HEK293 (cell line): Measurements from ENCODE around the gene DDX51.
"Not testable (repeated sequence)": the region's sequence is repeated elsewhere in the genome, so short reads cannot be mapped to it uniquely, and the experiment has no call there.

Source experiments
- CTCF ChIA-PET: fragments of 350-600 bp; formaldehyde crosslinking; extraction: SDS; loops from one replicate; lab custom pipeline; 2021; ENCODE audit warnings: antibody characterized with exemption; lab: Yijun Ruan, JAX
- POLR2A ChIA-PET: fragments of 300-600 bp; formaldehyde crosslinking; extraction: SDS; loops from one replicate; lab custom pipeline; 2020; ENCODE audit warnings: antibody characterized with exemption, inconsistent platforms; lab: Yijun Ruan, JAX
- H3K27ac ChIP-seq: fragments of 200-500 bp; sonication (Bioruptor generic); 2 replicates; pipeline ENCODE4 v1.5.1; 2014; ENCODE audit warnings: low read depth, low read length, control low read depth, inconsistent platforms; ENCODE audit errors: extremely low read depth
- H3K36me3 ChIP-seq, 2 experiments: fragments of 200-500 bp in 1 of 2; sonication (Bioruptor generic) in 1 of 2; 1 replicate in 1 of 2; 2 replicates in 1 of 2; pipeline ENCODE4 v1.5.1; 2014 to 2017; ENCODE audit warnings: inconsistent platforms in 2 of 2, low read length in 2 of 2; ENCODE audit not compliant: control insufficient read depth in 2 of 2, insufficient read depth in 1 of 2
- H3K4me1 ChIP-seq: fragments of 200-500 bp; sonication (Bioruptor generic); 2 replicates; pipeline ENCODE4 v1.5.1; 2014; ENCODE audit warnings: mild to moderate bottlenecking, low read length, inconsistent platforms; ENCODE audit not compliant: control insufficient read depth, insufficient read depth
- H3K4me3 ChIP-seq: 2 replicates; pipeline ENCODE4 v1.5.1; 2011; ENCODE audit warnings: low read depth, mild to moderate bottlenecking, control low read depth, low read length, moderate library complexity
- H3K9me3 ChIP-seq: fragments of 200-500 bp; sonication (Bioruptor generic); 2 replicates; pipeline ENCODE4 v1.5.1; 2014; ENCODE audit warnings: low read depth, low read length, inconsistent platforms; ENCODE audit not compliant: control insufficient read depth, insufficient read depth
- HOXC10 ChIP-seq: sonication (generic); formaldehyde crosslinking; IDR thresholded peaks from 2 replicates; pipeline ENCODE4 v1.8.1; 2023; ENCODE audit warnings: mild to moderate bottlenecking, missing genetic modification reagents
- PRDM4 ChIP-seq: fragments of 450-650 bp; formaldehyde crosslinking; IDR thresholded peaks from 2 replicates; pipeline ENCODE4 v1.5.1; 2017; ENCODE audit warnings: missing biosample characterization, missing genetic modification characterization
- PRDM6 ChIP-seq: fragments of 450-650 bp; formaldehyde crosslinking; IDR thresholded peaks from 2 replicates; pipeline ENCODE4 v1.5.1; 2017; ENCODE audit warnings: missing biosample characterization, missing genetic modification characterization
- SALL2 ChIP-seq: fragments of 450-650 bp; formaldehyde crosslinking; IDR thresholded peaks from 2 replicates; pipeline ENCODE4 v1.5.0; 2017; ENCODE audit warnings: missing biosample characterization, mild to moderate bottlenecking, missing genetic modification characterization, borderline replicate concordance
- ZBTB44 ChIP-seq: fragments of 450-650 bp; IDR thresholded peaks from 2 replicates; pipeline ENCODE4 v1.5.1; 2018; ENCODE audit warnings: missing biosample characterization, mild to moderate bottlenecking, missing genetic modification characterization
- ZBTB48 ChIP-seq: fragments of 450-650 bp; formaldehyde crosslinking; IDR thresholded peaks from 2 replicates; pipeline ENCODE4 v1.5.1; 2016; ENCODE audit warnings: missing biosample characterization, missing genetic modification characterization
- ZFP37 ChIP-seq: fragments of 450-650 bp; formaldehyde crosslinking; IDR thresholded peaks from 2 replicates; pipeline ENCODE4 v1.5.1; 2016; ENCODE audit warnings: missing biosample characterization, missing genetic modification characterization
- ZIC2 ChIP-seq: fragments of 450-650 bp; formaldehyde crosslinking; IDR thresholded peaks from 2 replicates; pipeline ENCODE4 v1.5.1; 2016; ENCODE audit warnings: missing biosample characterization, missing genetic modification characterization
- ZNF18 ChIP-seq: fragments of 450-650 bp; formaldehyde crosslinking; IDR thresholded peaks from 2 replicates; pipeline ENCODE4 v1.5.1; 2016; ENCODE audit warnings: missing biosample characterization, missing genetic modification characterization
- ZNF184 ChIP-seq: fragments of 450-650 bp; IDR thresholded peaks from 2 replicates; pipeline ENCODE4 v1.5.1; 2018; ENCODE audit warnings: missing biosample characterization, mild to moderate bottlenecking, missing genetic modification characterization
- ZNF239 ChIP-seq: fragments of 450-650 bp; formaldehyde crosslinking; IDR thresholded peaks from 2 replicates; pipeline ENCODE4 v1.5.1; 2016; ENCODE audit warnings: missing biosample characterization, missing genetic modification characterization
- ZNF292 ChIP-seq: fragments of 450-650 bp; formaldehyde crosslinking; IDR thresholded peaks from 2 replicates; pipeline ENCODE4 v1.5.1; 2016; ENCODE audit warnings: low read depth, missing biosample characterization, missing genetic modification characterization, borderline replicate concordance
- ZNF394 ChIP-seq: fragments of 450-650 bp; formaldehyde crosslinking; IDR thresholded peaks from 2 replicates; pipeline ENCODE4 v1.5.1; 2016; ENCODE audit warnings: missing biosample characterization, missing genetic modification characterization, mild to moderate bottlenecking, moderate library complexity, borderline replicate concordance
- ZNF501 ChIP-seq: fragments of 450-650 bp; formaldehyde crosslinking; IDR thresholded peaks from 2 replicates; pipeline ENCODE4 v1.5.1; 2016; ENCODE audit warnings: missing biosample characterization, missing genetic modification characterization
- ZNF529 ChIP-seq: fragments of 450-650 bp; formaldehyde crosslinking; IDR thresholded peaks from 2 replicates; pipeline ENCODE4 v1.5.1; 2017; ENCODE audit warnings: missing genetic modification characterization, missing biosample characterization; ENCODE audit not compliant: insufficient replicate concordance
- ZNF544 ChIP-seq: fragments of 450-650 bp; formaldehyde crosslinking; IDR thresholded peaks from 2 replicates; pipeline ENCODE4 v1.5.0; 2017; ENCODE audit warnings: missing biosample characterization, missing genetic modification characterization
- ZNF621 ChIP-seq: fragments of 450-650 bp; formaldehyde crosslinking; IDR thresholded peaks from 2 replicates; pipeline ENCODE4 v1.5.1; 2017; ENCODE audit warnings: missing biosample characterization, missing genetic modification characterization
- ZNF658 ChIP-seq: fragments of 450-650 bp; formaldehyde crosslinking; IDR thresholded peaks from 2 replicates; pipeline ENCODE4; 2016; ENCODE audit warnings: missing biosample characterization, missing genetic modification characterization
- ZNF785 ChIP-seq: fragments of 450-650 bp; formaldehyde crosslinking; IDR thresholded peaks from 2 replicates; pipeline ENCODE4 v1.5.1; 2016; ENCODE audit warnings: missing biosample characterization, missing genetic modification characterization
- ZNF843 ChIP-seq: fragments of 450-650 bp; formaldehyde crosslinking; IDR thresholded peaks from 2 replicates; pipeline ENCODE4 v1.5.1; 2016; ENCODE audit warnings: missing biosample characterization, missing genetic modification characterization

DDX51 gene

GRCh38 chr12:132105467-132105866 lies 38.7 kb downstream of the DDX51 start (continued):
- TF ChIP-seq ZBTB44 (tag by site-specific recombination): no peak
- TF ChIP-seq PRDM4 (tag by site-specific recombination): no peak
- no peak for TF ChIP-seq ZNF544 (tag by site-specific recombination)
- no peak for TF ChIP-seq ZNF621
- TF ChIP-seq ZNF501 (tag by site-specific recombination): no peak
- TF ChIP-seq ZNF785: no peak
- no peak for TF ChIP-seq ZNF292 (tag by site-specific recombination)
- no peak for TF ChIP-seq ZNF184
- no peak for TF ChIP-seq ZNF843

GRCh38 chr12:132103542-132104308 lies 40.4 kb downstream of the DDX51 start:
- ChIA-PET CTCF (no interaction called here), POLR2A (no interaction called here)
- peaks cover 4 to 45% of the 10 kb centered on the region in 2 experiments; a peak in 2 of 3 replicates for H3K36me3 ChIP-seq

GRCh38 chr12:132103072-132103471 lies 41.0 kb downstream of the DDX51 start:
- H3K9me3 ChIP-seq, POLR2A ChIA-PET, H3K4me1 ChIP-seq, H3K27ac ChIP-seq, CTCF ChIA-PET, H3K4me3 ChIP-seq: not testable (repeated sequence)
- H3K36me3 ChIP-seq: peaks cover 4 to 43% of the 10 kb centered on the region in 2 experiments; a peak in 2 of 3 replicates

More at GRCh38 chr12:132103542-132104308, 40.4 kb downstream of the DDX51 start:
- Histone ChIP-seq H3K4me1 (no peaks in the 10 kb centered on the region), H3K4me3 (no peak overlapping the region), H3K9me3 (no peaks in the 10 kb centered on the region), H3K27ac (no peak overlapping the region)
- TF ChIP-seq ZIC2 (tag by site-specific recombination) (peak; percentile 10; the same call in 1 of the 2 replicates), ZBTB48 (tag by site-specific recombination) (no peak)

- TF ChIP-seq SALL2 (tag by site-specific recombination): no peak
- TF ChIP-seq ZFP37 (tag by site-specific recombination): no peak
- no peak for TF ChIP-seq ZNF394 (tag by site-specific recombination)
- no peak for TF ChIP-seq HOXC10 (CRISPR knock-in tag)
- TF ChIP-seq ZNF18 (tag by site-specific recombination): no peak
- no peak for TF ChIP-seq ZNF529
- no peak for TF ChIP-seq ZNF658 (tag by site-specific recombination)
- TF ChIP-seq PRDM6: no peak
- TF ChIP-seq ZNF239 (tag by site-specific recombination): no peak
- POLR2A ChIA-PET: no interaction called here
- CTCF ChIA-PET: no interaction called here
- H3K4me3 ChIP-seq: no peak overlapping the region
- H3K27ac ChIP-seq: no peak overlapping the region
- peaks cover 4 to 45% of the 10 kb centered on the region in 2 experiments; a peak in 2 of 3 replicates for H3K36me3 ChIP-seq
- H3K4me1 ChIP-seq: no peaks in the 10 kb centered on the region
- H3K9me3 ChIP-seq: no peaks in the 10 kb centered on the region
Observed at GRCh38 chr12:132102297-132102696, 41.8 kb downstream of the DDX51 start.
